HepG2 (cell line): ENCODE measurements around the gene TAS1R3. TPM values are rescaled to one million over a fixed set of nuclear protein-coding genes. Genes with fewer than 3 reads are reported as not detected.

ENCODE experiments used
- ATF1 ChIP-seq: IDR thresholded peaks from 2 replicates; pipeline ENCODE4 v1.6.1; 2016; ENCODE audit warnings: mild to moderate bottlenecking, control low read depth
- CBX1 ChIP-seq: IDR thresholded peaks from one replicate; pipeline ENCODE4 v1.6.1; 2016; ENCODE audit warnings: antibody characterized with exemption, low read depth
- CCAR2 ChIP-seq: fragments of 200-400 bp; formaldehyde crosslinking; optimal IDR thresholded peaks from 2 replicates; pipeline ENCODE3; 2018; ENCODE audit warnings: low read depth, mild to moderate bottlenecking, low read length, moderate library complexity
- MED13 ChIP-seq: sonication (generic); formaldehyde crosslinking; IDR thresholded peaks from 2 replicates; pipeline ENCODE4 v1.5.0; 2020; ENCODE audit warnings: missing genetic modification reagents
- MIXL1 ChIP-seq: IDR thresholded peaks from 2 replicates; pipeline ENCODE4 v1.6.1; 2016
- SAP130 ChIP-seq: IDR thresholded peaks from 2 replicates; pipeline ENCODE4 v1.6.1; 2016; ENCODE audit warnings: low read depth
- SCMH1 ChIP-seq: sonication (generic); formaldehyde crosslinking; IDR thresholded peaks from 2 replicates; pipeline ENCODE4 v1.9.0; 2021; ENCODE audit warnings: missing genetic modification reagents, mild to moderate bottlenecking, borderline replicate concordance
- SP4 ChIP-seq: sonication (generic); formaldehyde crosslinking; IDR thresholded peaks from 2 replicates; pipeline ENCODE4 v1.8.1; 2023; ENCODE audit warnings: mild to moderate bottlenecking, missing genetic modification reagents
- TP53 ChIP-seq: sonication (generic); formaldehyde crosslinking; conservative IDR thresholded peaks from 2 replicates; pipeline ENCODE4 v1.4.0; 2020; ENCODE audit warnings: missing genetic modification reagents
- ZEB1 ChIP-seq: IDR thresholded peaks from 2 replicates; pipeline ENCODE4 v1.6.1; 2012; ENCODE audit warnings: mild to moderate bottlenecking, low read depth, inconsistent platforms; ENCODE audit not compliant: insufficient replicate concordance
- ZNF747 ChIP-seq: sonication (generic); formaldehyde crosslinking; IDR thresholded peaks from 2 replicates; pipeline ENCODE4 v1.8.1; 2023; ENCODE audit warnings: missing genetic modification reagents, mild to moderate bottlenecking, borderline replicate concordance
- ZNF790 ChIP-seq: sonication (generic); formaldehyde crosslinking; IDR thresholded peaks from 2 replicates; pipeline ENCODE4 v1.8.0; 2022; ENCODE audit warnings: missing genetic modification reagents, mild to moderate bottlenecking, borderline replicate concordance
- polyA plus RNA-seq, 8 experiments: library from polyadenylated mRNA; depleted of rRNA in 3 of 8; stranded (reverse) in 7 of 8; unstranded in 1 of 8; fragments of >200 nt; fragmentation: Illumina TruSeq in 4 of 8; extraction: Trizol in 4 of 8; gene quantifications; 2 replicates each; pipeline versions ENCODE4 v1.2.1 to v1.2.3, GENCODE V29; 2011 to 2016; ENCODE audit warnings: low read depth in 4 of 8, missing spikeins in 1 of 8, mixed read lengths in 1 of 8; ENCODE audit not compliant: insufficient read depth in 1 of 8
- total RNA-seq, 5 experiments: library from RNA; depleted of rRNA; stranded (reverse); fragments of >200 nt; fragmentation: Illumina TruSeq; extraction: Trizol; gene quantifications; 2 replicates each; pipeline ENCODE4 v1.2.3, GENCODE V29; 2016; ENCODE audit warnings: low read depth in 1 of 5
- TF ChIP-seq, protein P1 (sequence below): sonication (generic); formaldehyde crosslinking; IDR thresholded peaks from 2 replicates; pipeline ENCODE4 v1.4.0; 2020; ENCODE audit warnings: missing genetic modification reagents
- TF ChIP-seq, protein P2 (sequence below): sonication (generic); formaldehyde crosslinking; IDR thresholded peaks from 2 replicates; pipeline ENCODE4 v1.5.1; 2020; ENCODE audit warnings: mild to moderate bottlenecking, missing genetic modification reagents, moderate library complexity
- TF ChIP-seq, protein P3 (sequence below): sonication (generic); formaldehyde crosslinking; IDR thresholded peaks from 2 replicates; pipeline ENCODE4 v1.8.0; 2022; ENCODE audit warnings: mild to moderate bottlenecking, missing genetic modification reagents; ENCODE audit not compliant: insufficient replicate concordance
- TF ChIP-seq, protein P4 (sequence below): sonication (generic); formaldehyde crosslinking; IDR thresholded peaks from 2 replicates; pipeline ENCODE4 v1.4.0; 2020; ENCODE audit warnings: missing genetic modification reagents

Gene TAS1R3
- total and polyA plus RNA-seq, 2 of the 13 experiments (the other 11 are each of a cell fraction or from before 2014, with no cell fraction given): 0.13 to 0.15 TPM

DNA sequence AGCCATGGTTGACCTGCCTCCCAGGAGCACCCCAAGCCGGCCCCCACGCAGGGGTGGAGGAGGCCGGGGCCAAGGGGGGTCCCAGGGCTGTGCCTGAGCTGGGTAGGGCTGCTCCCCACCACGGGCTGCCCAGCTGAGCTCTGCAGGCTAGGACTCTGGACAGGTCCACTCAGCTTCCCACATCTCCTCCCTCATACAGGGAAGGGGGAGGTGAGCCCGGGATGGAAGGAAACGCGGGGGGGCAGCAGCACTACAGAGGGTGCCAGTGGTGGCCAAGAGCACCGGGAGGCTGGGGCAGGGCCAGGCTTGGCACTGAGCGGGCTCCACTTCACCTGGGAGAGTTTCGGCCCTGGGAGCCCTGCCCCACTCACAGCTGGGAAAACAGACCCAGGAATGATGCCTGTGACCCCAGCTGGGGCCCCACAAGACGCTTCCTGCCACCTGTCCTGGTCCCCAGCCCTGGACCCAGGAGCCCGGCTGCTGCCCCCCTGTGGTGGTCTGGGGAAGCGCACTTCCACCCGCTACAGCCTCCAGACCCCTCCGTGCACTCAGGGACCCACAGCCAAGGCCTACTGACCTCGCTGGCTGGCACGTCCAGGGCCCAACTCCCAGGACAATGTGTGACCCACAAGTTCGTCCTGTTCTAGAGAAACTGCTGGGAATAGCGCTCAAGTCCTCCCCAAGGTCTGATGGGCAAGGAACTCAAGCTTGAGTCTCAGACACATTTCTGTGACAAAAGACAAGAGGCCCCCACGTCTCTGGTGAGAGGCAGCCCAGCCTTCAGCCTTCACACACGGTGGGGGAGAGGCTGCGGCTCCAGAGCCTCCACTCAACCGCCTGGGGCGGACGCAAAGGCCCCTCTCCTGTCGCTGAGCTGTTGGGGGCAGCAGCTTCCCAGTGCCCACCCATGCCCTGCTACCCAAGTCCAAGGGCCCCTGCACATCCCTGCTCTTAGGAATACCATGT is 40.9 kb downstream of the TAS1R3 start (continued):
- TF ChIP-seq SCMH1 (CRISPR knock-in tag) (no peak), ZNF790 (no peak), ZNF747 (no peak), SP4 (no peak), MIXL1 (CRISPR knock-in tag) (no peak), SAP130 (peak; percentile 48; the same call in 1 of the 2 replicates), CCAR2 (no peak), CBX1 (no peak), ZEB1 (no peak), ATF1 (CRISPR knock-in tag) (no peak), MED13 (CRISPR knock-in tag) (no peak), TP53 (CRISPR knock-in tag) (0 out of 2 replicates have a peak, but pooled peaks have one; percentile 43)
- TF ChIP-seq, protein P1, sequence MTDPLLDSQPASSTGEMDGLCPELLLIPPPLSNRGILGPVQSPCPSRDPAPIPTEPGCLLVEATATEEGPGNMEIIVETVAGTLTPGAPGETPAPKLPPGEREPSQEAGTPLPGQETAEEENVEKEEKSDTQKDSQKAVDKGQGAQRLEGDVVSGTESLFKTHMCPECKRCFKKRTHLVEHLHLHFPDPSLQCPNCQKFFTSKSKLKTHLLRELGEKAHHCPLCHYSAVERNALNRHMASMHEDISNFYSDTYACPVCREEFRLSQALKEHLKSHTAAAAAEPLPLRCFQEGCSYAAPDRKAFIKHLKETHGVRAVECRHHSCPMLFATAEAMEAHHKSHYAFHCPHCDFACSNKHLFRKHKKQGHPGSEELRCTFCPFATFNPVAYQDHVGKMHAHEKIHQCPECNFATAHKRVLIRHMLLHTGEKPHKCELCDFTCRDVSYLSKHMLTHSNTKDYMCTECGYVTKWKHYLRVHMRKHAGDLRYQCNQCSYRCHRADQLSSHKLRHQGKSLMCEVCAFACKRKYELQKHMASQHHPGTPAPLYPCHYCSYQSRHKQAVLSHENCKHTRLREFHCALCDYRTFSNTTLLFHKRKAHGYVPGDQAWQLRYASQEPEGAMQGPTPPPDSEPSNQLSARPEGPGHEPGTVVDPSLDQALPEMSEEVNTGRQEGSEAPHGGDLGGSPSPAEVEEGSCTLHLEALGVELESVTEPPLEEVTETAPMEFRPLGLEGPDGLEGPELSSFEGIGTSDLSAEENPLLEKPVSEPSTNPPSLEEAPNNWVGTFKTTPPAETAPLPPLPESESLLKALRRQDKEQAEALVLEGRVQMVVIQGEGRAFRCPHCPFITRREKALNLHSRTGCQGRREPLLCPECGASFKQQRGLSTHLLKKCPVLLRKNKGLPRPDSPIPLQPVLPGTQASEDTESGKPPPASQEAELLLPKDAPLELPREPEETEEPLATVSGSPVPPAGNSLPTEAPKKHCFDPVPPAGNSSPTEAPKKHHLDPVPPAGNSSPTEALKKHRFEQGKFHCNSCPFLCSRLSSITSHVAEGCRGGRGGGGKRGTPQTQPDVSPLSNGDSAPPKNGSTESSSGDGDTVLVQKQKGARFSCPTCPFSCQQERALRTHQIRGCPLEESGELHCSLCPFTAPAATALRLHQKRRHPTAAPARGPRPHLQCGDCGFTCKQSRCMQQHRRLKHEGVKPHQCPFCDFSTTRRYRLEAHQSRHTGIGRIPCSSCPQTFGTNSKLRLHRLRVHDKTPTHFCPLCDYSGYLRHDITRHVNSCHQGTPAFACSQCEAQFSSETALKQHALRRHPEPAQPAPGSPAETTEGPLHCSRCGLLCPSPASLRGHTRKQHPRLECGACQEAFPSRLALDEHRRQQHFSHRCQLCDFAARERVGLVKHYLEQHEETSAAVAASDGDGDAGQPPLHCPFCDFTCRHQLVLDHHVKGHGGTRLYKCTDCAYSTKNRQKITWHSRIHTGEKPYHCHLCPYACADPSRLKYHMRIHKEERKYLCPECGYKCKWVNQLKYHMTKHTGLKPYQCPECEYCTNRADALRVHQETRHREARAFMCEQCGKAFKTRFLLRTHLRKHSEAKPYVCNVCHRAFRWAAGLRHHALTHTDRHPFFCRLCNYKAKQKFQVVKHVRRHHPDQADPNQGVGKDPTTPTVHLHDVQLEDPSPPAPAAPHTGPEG (CRISPR knock-in tag): 0 out of 2 replicates have a peak, but pooled peaks have one; percentile 43
- TF ChIP-seq, protein P2, sequence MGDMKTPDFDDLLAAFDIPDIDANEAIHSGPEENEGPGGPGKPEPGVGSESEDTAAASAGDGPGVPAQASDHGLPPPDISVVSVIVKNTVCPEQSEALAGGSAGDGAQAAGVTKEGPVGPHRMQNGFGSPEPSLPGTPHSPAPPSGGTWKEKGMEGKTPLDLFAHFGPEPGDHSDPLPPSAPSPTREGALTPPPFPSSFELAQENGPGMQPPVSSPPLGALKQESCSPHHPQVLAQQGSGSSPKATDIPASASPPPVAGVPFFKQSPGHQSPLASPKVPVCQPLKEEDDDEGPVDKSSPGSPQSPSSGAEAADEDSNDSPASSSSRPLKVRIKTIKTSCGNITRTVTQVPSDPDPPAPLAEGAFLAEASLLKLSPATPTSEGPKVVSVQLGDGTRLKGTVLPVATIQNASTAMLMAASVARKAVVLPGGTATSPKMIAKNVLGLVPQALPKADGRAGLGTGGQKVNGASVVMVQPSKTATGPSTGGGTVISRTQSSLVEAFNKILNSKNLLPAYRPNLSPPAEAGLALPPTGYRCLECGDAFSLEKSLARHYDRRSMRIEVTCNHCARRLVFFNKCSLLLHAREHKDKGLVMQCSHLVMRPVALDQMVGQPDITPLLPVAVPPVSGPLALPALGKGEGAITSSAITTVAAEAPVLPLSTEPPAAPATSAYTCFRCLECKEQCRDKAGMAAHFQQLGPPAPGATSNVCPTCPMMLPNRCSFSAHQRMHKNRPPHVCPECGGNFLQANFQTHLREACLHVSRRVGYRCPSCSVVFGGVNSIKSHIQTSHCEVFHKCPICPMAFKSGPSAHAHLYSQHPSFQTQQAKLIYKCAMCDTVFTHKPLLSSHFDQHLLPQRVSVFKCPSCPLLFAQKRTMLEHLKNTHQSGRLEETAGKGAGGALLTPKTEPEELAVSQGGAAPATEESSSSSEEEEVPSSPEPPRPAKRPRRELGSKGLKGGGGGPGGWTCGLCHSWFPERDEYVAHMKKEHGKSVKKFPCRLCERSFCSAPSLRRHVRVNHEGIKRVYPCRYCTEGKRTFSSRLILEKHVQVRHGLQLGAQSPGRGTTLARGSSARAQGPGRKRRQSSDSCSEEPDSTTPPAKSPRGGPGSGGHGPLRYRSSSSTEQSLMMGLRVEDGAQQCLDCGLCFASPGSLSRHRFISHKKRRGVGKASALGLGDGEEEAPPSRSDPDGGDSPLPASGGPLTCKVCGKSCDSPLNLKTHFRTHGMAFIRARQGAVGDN: peak; percentile 65
- TF ChIP-seq, protein P3, sequence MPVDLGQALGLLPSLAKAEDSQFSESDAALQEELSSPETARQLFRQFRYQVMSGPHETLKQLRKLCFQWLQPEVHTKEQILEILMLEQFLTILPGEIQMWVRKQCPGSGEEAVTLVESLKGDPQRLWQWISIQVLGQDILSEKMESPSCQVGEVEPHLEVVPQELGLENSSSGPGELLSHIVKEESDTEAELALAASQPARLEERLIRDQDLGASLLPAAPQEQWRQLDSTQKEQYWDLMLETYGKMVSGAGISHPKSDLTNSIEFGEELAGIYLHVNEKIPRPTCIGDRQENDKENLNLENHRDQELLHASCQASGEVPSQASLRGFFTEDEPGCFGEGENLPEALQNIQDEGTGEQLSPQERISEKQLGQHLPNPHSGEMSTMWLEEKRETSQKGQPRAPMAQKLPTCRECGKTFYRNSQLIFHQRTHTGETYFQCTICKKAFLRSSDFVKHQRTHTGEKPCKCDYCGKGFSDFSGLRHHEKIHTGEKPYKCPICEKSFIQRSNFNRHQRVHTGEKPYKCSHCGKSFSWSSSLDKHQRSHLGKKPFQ: no peak
- TF ChIP-seq, protein P4, sequence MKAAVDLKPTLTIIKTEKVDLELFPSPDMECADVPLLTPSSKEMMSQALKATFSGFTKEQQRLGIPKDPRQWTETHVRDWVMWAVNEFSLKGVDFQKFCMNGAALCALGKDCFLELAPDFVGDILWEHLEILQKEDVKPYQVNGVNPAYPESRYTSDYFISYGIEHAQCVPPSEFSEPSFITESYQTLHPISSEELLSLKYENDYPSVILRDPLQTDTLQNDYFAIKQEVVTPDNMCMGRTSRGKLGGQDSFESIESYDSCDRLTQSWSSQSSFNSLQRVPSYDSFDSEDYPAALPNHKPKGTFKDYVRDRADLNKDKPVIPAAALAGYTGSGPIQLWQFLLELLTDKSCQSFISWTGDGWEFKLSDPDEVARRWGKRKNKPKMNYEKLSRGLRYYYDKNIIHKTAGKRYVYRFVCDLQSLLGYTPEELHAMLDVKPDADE: no peak
